Muscle layer of colon (tissue), 2 donors: ENCODE results near the gene TCFL5.

ENCODE experiments used
- H3K27ac ChIP-seq: one replicate; pipeline ENCODE4 v1.7.0; 2013; ENCODE audit warnings: low read depth, mild to moderate bottlenecking, low read length, moderate library complexity
- H3K27me3 ChIP-seq, 2 donors: one replicate each; pipeline ENCODE4 v1.7.0; 2013; ENCODE audit warnings: low read length in 2 of 2, mild to moderate bottlenecking in 2 of 2; ENCODE audit not compliant: insufficient read depth in 2 of 2, control insufficient read depth in 1 of 2
- H3K36me3 ChIP-seq: one replicate; pipeline ENCODE4 v1.7.0; 2013; ENCODE audit warnings: mild to moderate bottlenecking, low read length; ENCODE audit not compliant: insufficient read depth
- H3K4me1 ChIP-seq: one replicate; pipeline ENCODE4 v1.7.0; 2013; ENCODE audit warnings: mild to moderate bottlenecking, low read length; ENCODE audit not compliant: insufficient read depth
- H3K4me3 ChIP-seq, 2 donors: one replicate each; pipeline ENCODE4 v1.7.0; 2013; ENCODE audit warnings: low read length in 2 of 2, low read depth in 1 of 2, mild to moderate bottlenecking in 1 of 2, moderate library complexity in 1 of 2
- H3K9ac ChIP-seq: one replicate; pipeline ENCODE4 v1.7.0; 2013; ENCODE audit warnings: low read length
- H3K9me3 ChIP-seq: one replicate; pipeline ENCODE4 v1.7.0; 2013; ENCODE audit warnings: mild to moderate bottlenecking, low read length
- donor health status: abdominal sarcoma.
- donor health status: Adenocarcinoma of cecum.

The TCFL5 gene

GRCh38 chr20:62791301-62792181 lies 70.1 kb downstream of the TCFL5 start:
- Histone ChIP-seq H3K4me3 (no peak overlapping the region), H3K27me3 (no peaks in the 10 kb centered on the region), H3K4me1 (peaks cover 7% of the 10 kb centered on the region), H3K27ac (no peak overlapping the region), H3K9me3 (no peaks in the 10 kb centered on the region), H3K36me3 (no peaks in the 10 kb centered on the region), H3K9ac (no peak overlapping the region)
